DOHH2 (cell line): ENCODE measurements around the gene TSG101.

ENCODE experiments used
- CTCF ChIP-seq: fragments of 200-600 bp; sonication (generic); IDR thresholded peaks from one replicate; pipeline ENCODE4 v1.5.1; 2014; ENCODE audit warnings: antibody characterized with exemption, mild to moderate bottlenecking, low read depth, low read length; ENCODE audit not compliant: poor library complexity, severe bottlenecking
- EZH2phosphoT487 ChIP-seq: fragments of 200-600 bp; sonication (generic); IDR thresholded peaks from 2 replicates; pipeline ENCODE4 v1.6.1; 2017; ENCODE audit warnings: borderline replicate concordance, mild to moderate bottlenecking, antibody characterized with exemption, low read length, moderate library complexity, mixed read lengths

GRCh38 chr11:18523084-18523483 lies 3.7 kb downstream of the TSG101 start:
- TF ChIP-seq CTCF (no peak), EZH2phosphoT487 (no peak)
